Sigmoid colon (tissue), 4 donors: ENCODE measurements around the gene GDE1.

Source experiments
- POLR2AphosphoS5 ChIP-seq, 4 donors: sonication (generic); formaldehyde crosslinking; IDR thresholded peaks; one replicate each; pipeline ENCODE4 v1.6.1; 2017; ENCODE audit warnings: antibody characterized with exemption in 4 of 4
- TF ChIP-seq, protein P1 (sequence below), 4 experiments: fragments of 450-650 bp in 3 of 4; fragments of 200-600 bp in 1 of 4; IDR thresholded peaks; one replicate each; pipeline ENCODE4 v1.5.1; 2016 to 2019; ENCODE audit warnings: antibody characterized with exemption in 4 of 4, mild to moderate bottlenecking in 3 of 4, moderate library complexity in 2 of 4

DNA sequence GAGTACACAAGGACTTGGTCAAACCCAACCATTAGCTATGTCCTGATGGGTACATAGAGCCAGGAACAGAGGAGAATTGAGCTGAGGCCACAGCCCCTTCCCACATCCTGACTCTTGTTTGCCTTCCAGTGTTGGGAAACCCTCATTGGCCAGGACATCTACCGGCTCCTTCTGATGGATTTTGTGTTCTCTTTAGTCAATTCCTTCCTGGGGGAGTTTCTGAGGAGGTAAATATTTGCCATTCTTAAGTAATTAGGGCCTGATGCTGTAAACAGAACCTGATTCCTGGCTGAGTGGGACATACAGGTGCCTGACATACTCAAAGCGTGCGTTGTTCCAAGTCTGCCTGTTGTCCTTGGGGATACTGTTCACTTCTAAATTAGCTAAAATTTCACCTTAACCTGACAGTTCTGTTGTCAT lies 42.6 kb downstream of the GDE1 start:
- no peak for TF ChIP-seq POLR2AphosphoS5 (IDR thresholded peaks at IDR 0.05)
- TF ChIP-seq, protein P1, sequence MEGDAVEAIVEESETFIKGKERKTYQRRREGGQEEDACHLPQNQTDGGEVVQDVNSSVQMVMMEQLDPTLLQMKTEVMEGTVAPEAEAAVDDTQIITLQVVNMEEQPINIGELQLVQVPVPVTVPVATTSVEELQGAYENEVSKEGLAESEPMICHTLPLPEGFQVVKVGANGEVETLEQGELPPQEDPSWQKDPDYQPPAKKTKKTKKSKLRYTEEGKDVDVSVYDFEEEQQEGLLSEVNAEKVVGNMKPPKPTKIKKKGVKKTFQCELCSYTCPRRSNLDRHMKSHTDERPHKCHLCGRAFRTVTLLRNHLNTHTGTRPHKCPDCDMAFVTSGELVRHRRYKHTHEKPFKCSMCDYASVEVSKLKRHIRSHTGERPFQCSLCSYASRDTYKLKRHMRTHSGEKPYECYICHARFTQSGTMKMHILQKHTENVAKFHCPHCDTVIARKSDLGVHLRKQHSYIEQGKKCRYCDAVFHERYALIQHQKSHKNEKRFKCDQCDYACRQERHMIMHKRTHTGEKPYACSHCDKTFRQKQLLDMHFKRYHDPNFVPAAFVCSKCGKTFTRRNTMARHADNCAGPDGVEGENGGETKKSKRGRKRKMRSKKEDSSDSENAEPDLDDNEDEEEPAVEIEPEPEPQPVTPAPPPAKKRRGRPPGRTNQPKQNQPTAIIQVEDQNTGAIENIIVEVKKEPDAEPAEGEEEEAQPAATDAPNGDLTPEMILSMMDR (IDR thresholded peaks at IDR 0.05): no peak
